ENCODE measurements around the gene DMRT3. TPM values are rescaled to one million over a fixed set of nuclear protein-coding genes. Genes with fewer than 3 reads are reported as not detected.
A peak's percentile ranks its signal among the peaks of the same experiment; 100 is the strongest.

The DMRT3 gene, protein sequence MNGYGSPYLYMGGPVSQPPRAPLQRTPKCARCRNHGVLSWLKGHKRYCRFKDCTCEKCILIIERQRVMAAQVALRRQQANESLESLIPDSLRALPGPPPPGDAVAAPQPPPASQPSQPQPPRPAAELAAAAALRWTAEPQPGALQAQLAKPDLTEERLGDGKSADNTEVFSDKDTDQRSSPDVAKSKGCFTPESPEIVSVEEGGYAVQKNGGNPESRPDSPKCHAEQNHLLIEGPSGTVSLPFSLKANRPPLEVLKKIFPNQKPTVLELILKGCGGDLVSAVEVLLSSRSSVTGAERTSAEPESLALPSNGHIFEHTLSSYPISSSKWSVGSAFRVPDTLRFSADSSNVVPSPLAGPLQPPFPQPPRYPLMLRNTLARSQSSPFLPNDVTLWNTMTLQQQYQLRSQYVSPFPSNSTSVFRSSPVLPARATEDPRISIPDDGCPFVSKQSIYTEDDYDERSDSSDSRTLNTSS
- total RNA-seq = under 1 TPM in 1 of 4 donors, not detected in 3; 0.12 TPM

DNA sequence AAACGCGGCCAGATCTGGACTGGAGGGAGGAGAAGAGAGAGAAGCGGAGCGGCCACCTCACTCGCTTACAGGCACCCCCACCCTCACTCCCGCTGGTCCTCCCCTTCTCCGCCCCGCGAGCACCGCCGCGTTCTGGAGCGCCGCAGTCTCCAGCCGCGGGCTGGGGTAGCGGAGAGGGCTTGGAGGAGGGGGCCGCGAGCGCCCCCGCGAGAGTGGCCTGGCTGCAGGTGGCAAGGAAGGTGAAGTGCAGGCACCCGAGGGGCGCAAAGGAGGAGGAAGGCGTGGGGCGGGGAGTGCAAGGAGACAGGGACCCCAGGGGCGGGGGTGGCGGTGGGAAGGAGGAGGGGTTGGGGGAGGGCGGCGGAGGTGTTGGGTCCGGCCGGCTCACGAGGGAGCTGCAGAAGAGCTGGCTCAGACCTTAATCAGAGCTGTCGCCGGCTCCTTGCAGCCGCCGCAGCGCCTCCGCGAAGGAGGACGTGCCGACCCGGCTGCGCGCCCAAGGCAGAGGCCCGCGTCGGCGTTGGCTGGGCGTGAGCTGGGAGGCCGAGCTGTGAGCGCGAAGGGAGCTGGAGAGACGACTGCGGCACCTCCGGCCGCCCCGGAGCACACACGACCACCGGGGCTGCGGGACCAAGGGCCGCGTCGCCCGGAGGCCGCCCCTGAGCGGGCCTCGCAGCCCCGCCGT, at the start of gene DMRT3:
Gene DMRT3, plus strand, starts transcription at position 398 of the 685 bp plus-strand sequence. CDS start 347 bp downstream, outside the sequence.
- Histone ChIP-seq H3K9me3 (no peaks in the 10 kb centered on the region), H3K36me3 (no peaks in the 10 kb centered on the region), H3K4me3 (peak within 1 kb of the TSS in 1 of 2 donors; percentile 25), H3K4me1 (peaks cover 0 to 41% (median 25%) of the 10 kb centered on the region in 3 donors), H3K27ac (no peak within 1 kb of the TSS), H3K27me3 (peaks cover 100% of the 10 kb centered on the region)
- 0% methylated on average over 2 to 10 of the region's 70 CpGs for WGBS, 2 donors (ENCODE audit: low coverage in 1 of 2)
- TF ChIP-seq, protein P1, sequence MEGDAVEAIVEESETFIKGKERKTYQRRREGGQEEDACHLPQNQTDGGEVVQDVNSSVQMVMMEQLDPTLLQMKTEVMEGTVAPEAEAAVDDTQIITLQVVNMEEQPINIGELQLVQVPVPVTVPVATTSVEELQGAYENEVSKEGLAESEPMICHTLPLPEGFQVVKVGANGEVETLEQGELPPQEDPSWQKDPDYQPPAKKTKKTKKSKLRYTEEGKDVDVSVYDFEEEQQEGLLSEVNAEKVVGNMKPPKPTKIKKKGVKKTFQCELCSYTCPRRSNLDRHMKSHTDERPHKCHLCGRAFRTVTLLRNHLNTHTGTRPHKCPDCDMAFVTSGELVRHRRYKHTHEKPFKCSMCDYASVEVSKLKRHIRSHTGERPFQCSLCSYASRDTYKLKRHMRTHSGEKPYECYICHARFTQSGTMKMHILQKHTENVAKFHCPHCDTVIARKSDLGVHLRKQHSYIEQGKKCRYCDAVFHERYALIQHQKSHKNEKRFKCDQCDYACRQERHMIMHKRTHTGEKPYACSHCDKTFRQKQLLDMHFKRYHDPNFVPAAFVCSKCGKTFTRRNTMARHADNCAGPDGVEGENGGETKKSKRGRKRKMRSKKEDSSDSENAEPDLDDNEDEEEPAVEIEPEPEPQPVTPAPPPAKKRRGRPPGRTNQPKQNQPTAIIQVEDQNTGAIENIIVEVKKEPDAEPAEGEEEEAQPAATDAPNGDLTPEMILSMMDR (IDR thresholded peaks at IDR 0.05) = no peak
- TF ChIP-seq POLR2A (IDR thresholded peaks at IDR 0.05) = no peak
- TF ChIP-seq EP300 (IDR thresholded peaks at IDR 0.05) = no peak
- TF ChIP-seq POLR2AphosphoS5 (IDR thresholded peaks at IDR 0.05) = no peak
- no peak for ATAC-seq

DNA sequence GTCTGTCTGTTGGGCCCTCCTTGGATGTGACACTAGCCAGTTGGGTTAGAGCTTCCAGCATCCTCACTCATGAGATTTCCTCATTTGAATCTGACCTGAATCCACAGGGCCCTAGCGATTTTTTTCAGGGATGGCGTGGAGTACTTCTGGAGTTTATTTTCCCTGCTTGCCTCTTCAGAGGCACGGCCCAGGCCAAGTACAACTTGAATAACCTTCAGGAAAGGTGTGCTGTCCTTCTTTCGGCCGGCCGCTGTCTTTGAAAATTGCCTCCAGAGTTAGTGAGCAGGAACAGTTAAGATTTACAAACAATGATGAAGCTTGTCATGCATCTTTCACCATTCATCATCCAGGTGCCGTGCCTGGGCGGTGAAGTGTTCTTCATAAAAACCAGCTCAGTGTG, 49.5 kb upstream of the DMRT3 start:
- H3K9me3 ChIP-seq = no peaks in the 10 kb centered on the region
- 67 to 83% methylated on average over 1 to 8 of the region's 8 CpGs for WGBS, 2 donors (ENCODE audit: low coverage in 1 of 2)
- no peaks in the 10 kb centered on the region for H3K4me1 ChIP-seq
- H3K27ac ChIP-seq = no peak overlapping the region
- TF ChIP-seq POLR2AphosphoS5 (IDR thresholded peaks at IDR 0.05) = no peak
- TF ChIP-seq POLR2A (IDR thresholded peaks at IDR 0.05) = no peak
- TF ChIP-seq, protein P1 (IDR thresholded peaks at IDR 0.05) = no peak
- TF ChIP-seq EP300 (IDR thresholded peaks at IDR 0.05) = no peak
- H3K36me3 ChIP-seq = no peaks in the 10 kb centered on the region
- no peak for ATAC-seq
- no peak overlapping the region for H3K4me3 ChIP-seq
- H3K27me3 ChIP-seq = peaks cover 14% of the 10 kb centered on the region

- no peak overlapping the region for H3K27ac ChIP-seq
- H3K4me3 ChIP-seq = no peak overlapping the region
- 63 to 66% methylated on average over 5 of the region's 6 CpGs for WGBS, 2 donors (ENCODE audit: low coverage in 1 of 2)
- H3K9me3 ChIP-seq = no peaks in the 10 kb centered on the region
- H3K36me3 ChIP-seq = no peaks in the 10 kb centered on the region
- H3K27me3 ChIP-seq = peaks cover 11% of the 10 kb centered on the region
- no peaks in the 10 kb centered on the region for H3K4me1 ChIP-seq
- TF ChIP-seq, protein P1 (IDR thresholded peaks at IDR 0.05) = peak in 1 of 4 experiments; percentile 13
- no peak for TF ChIP-seq EP300 (IDR thresholded peaks at IDR 0.05)
- TF ChIP-seq POLR2A (IDR thresholded peaks at IDR 0.05) = no peak
- no peak for ATAC-seq
Observed at GRCh38 chr9:928363-929042, 48.0 kb upstream of the DMRT3 start.

GRCh38 chr9:929719-930118, 46.7 kb upstream of the DMRT3 start:
- H3K9me3 ChIP-seq = no peaks in the 10 kb centered on the region
- H3K4me1 ChIP-seq = no peaks in the 10 kb centered on the region
- no peak overlapping the region for H3K4me3 ChIP-seq
- no peak for ATAC-seq
- H3K27ac ChIP-seq = no peak overlapping the region
- 80 to 83% methylated on average over 1 to 4 of the region's 4 CpGs for WGBS, 2 donors (ENCODE audit: low coverage in 1 of 2)
- TF ChIP-seq, protein P1 (IDR thresholded peaks at IDR 0.05) = no peak
- TF ChIP-seq EP300 (IDR thresholded peaks at IDR 0.05) (no peak), POLR2A (IDR thresholded peaks at IDR 0.05) (no peak), POLR2AphosphoS5 (IDR thresholded peaks at IDR 0.05) (no peak)
- no peaks in the 10 kb centered on the region for H3K36me3 ChIP-seq
- peaks cover 11% of the 10 kb centered on the region for H3K27me3 ChIP-seq

Data from gastroesophageal sphincter (tissue), 4 donors.